ENCODE results near the gene AATK.

DNA sequence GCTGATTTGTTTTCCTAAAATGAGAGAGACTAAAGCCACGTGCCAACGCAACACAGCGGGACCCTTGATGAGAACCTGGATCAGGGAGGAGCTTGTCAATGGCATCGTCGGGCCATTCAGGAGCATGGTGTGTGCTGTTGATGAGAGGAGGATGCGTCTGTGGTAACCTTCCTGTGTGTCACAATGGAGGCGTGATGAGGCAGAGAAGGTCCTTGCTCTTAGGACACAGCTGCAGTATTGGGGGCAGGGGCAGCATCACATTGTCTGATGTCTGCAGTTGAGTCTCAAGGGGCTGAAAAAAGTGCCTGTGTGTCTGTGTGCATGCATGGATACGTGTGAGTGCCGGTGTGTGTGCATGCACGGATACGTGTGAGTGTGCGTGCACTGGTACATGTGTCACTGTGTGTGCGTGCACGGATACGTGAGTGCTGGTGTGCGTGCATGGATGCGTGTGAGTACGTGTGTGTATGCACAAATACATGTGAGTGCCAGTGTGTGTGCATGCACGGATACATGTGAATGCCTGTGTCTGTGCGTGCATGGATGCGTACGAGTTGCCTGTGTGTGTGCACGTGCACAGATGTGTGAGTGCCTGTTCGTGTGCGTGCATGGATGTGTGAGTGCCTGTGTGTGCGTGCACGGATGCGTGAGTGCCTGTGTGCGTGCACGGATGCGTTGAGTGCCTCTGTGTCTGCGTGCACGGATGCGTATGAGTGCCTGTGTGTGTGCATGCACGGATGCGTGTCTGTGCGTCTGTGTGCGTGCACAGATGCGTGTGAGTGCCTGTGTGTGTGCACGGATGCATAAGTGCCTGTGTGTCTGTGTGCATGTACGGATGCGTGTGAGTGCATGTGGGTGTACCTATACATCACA is 91.8 kb downstream of the AATK start:
- TF ChIP-seq, protein P1, sequence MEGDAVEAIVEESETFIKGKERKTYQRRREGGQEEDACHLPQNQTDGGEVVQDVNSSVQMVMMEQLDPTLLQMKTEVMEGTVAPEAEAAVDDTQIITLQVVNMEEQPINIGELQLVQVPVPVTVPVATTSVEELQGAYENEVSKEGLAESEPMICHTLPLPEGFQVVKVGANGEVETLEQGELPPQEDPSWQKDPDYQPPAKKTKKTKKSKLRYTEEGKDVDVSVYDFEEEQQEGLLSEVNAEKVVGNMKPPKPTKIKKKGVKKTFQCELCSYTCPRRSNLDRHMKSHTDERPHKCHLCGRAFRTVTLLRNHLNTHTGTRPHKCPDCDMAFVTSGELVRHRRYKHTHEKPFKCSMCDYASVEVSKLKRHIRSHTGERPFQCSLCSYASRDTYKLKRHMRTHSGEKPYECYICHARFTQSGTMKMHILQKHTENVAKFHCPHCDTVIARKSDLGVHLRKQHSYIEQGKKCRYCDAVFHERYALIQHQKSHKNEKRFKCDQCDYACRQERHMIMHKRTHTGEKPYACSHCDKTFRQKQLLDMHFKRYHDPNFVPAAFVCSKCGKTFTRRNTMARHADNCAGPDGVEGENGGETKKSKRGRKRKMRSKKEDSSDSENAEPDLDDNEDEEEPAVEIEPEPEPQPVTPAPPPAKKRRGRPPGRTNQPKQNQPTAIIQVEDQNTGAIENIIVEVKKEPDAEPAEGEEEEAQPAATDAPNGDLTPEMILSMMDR (conservative IDR thresholded peaks at IDR 0.05; ENCODE audit: low read depth in 2 of 2) = no peak
- TF ChIP-seq EZH2 (IDR thresholded peaks at IDR 0.05; ENCODE audit: low read depth, unreplicated experiment) (no peak), CREB1 (CRISPR knock-in tag; IDR thresholded peaks at IDR 0.05; ENCODE audit: low read depth) (no peak), JUNB (IDR thresholded peaks at IDR 0.05; ENCODE audit: unreplicated experiment) (no peak), POLR2AphosphoS5 (IDR thresholded peaks at IDR 0.05; ENCODE audit: low read depth) (no peak), EZH2phosphoT487 (IDR thresholded peaks at IDR 0.05; ENCODE audit: unreplicated experiment) (no peak)

All from GM23338 (cell line).